Hepatocyte (in vitro differentiated cells): Measurements from ENCODE around the gene ABCA10. TPM values are rescaled to one million over a fixed set of nuclear protein-coding genes. Genes with fewer than 3 reads are reported as not detected.
"Not testable (repeated sequence)": the region's sequence is repeated elsewhere in the genome, so short reads cannot be mapped to it uniquely, and the experiment has no call there.

ENCODE experiments used
- DNase-seq: peaks from one replicate; pipeline ENCODE4 v3.0.0-alpha.2; 2016; ENCODE audit warnings: low spot score
- H2AFZ ChIP-seq: fragments of 200-600 bp; sonication (generic); 2 replicates; pipeline ENCODE4 v1.6.0; 2016; ENCODE audit warnings: antibody characterized with exemption, mild to moderate bottlenecking
- H3K27ac ChIP-seq: fragments of 200-600 bp; sonication (generic); 2 replicates; pipeline ENCODE4 v1.5.1; 2016; ENCODE audit warnings: mild to moderate bottlenecking
- H3K27me3 ChIP-seq: fragments of 200-600 bp; sonication (generic); 2 replicates; pipeline ENCODE4 v1.6.1; 2016
- H3K36me3 ChIP-seq: fragments of 200-600 bp; sonication (generic); replicated peaks from 2 replicates; pipeline ENCODE4 v1.5.1; 2016; ENCODE audit warnings: low read depth; ENCODE audit not compliant: insufficient read depth
- H3K4me1 ChIP-seq: fragments of 200-600 bp; sonication (generic); 2 replicates; pipeline ENCODE4 v1.5.1; 2016; ENCODE audit warnings: mild to moderate bottlenecking, moderate library complexity; ENCODE audit not compliant: insufficient read depth
- H3K4me2 ChIP-seq: fragments of 200-600 bp; sonication (generic); 2 replicates; pipeline ENCODE4 v1.6.0; 2016
- H3K4me3 ChIP-seq: fragments of 200-600 bp; sonication (generic); 2 replicates; pipeline ENCODE4 v1.5.1; 2016; ENCODE audit warnings: mild to moderate bottlenecking
- H3K79me2 ChIP-seq: fragments of 200-600 bp; sonication (generic); 2 replicates; pipeline ENCODE4 v1.6.0; 2017; ENCODE audit warnings: mild to moderate bottlenecking
- H3K9me2 ChIP-seq: fragments of 200-600 bp; sonication (generic); replicated peaks from 2 replicates; pipeline ENCODE4 v1.6.0; 2017; ENCODE audit warnings: mild to moderate bottlenecking; ENCODE audit not compliant: insufficient read depth
- H3K9me3 ChIP-seq: fragments of 200-600 bp; sonication (generic); 2 replicates; pipeline ENCODE4 v1.5.1; 2016; ENCODE audit warnings: low read depth, mild to moderate bottlenecking
- H4K20me1 ChIP-seq: fragments of 200-600 bp; sonication (generic); 2 replicates; pipeline ENCODE4 v1.6.0; 2016; ENCODE audit warnings: mild to moderate bottlenecking; ENCODE audit not compliant: insufficient read depth, poor library complexity, severe bottlenecking
- CTCF ChIP-seq: fragments of 200-600 bp; sonication (generic); IDR thresholded peaks from 2 replicates; pipeline ENCODE4 v1.5.1; 2016; ENCODE audit warnings: antibody characterized with exemption, mild to moderate bottlenecking; ENCODE audit not compliant: poor library complexity
- EZH2 ChIP-seq: fragments of 200-600 bp; sonication (generic); IDR thresholded peaks from 2 replicates; pipeline ENCODE4 v1.6.1; 2016; ENCODE audit warnings: antibody characterized with exemption, mild to moderate bottlenecking, borderline replicate concordance
- EZH2phosphoT487 ChIP-seq: fragments of 200-600 bp; sonication (generic); IDR thresholded peaks from one replicate; pipeline ENCODE4 v1.6.1; 2018; ENCODE audit warnings: antibody characterized with exemption, mild to moderate bottlenecking, low read depth, moderate library complexity; ENCODE audit not compliant: unreplicated experiment, severe bottlenecking
- WGBS: methylation state at CpG from one replicate; pipeline ENCODE4 v1.1.6; 2016; ENCODE audit warnings: low lambda C conversion rate; ENCODE audit errors: missing lambda C conversion rate; 5-methylcytosine and 5-hydroxymethylcytosine counted together
- polyA plus RNA-seq: library from polyadenylated mRNA; unstranded; fragments of >200 nt; fragmentation: Nextera tagmentation; extraction: Ambion mirVana; gene quantifications from 2 replicates; pipeline ENCODE4 v1.2.1, GENCODE V29; 2016
- total RNA-seq: library from RNA; depleted of rRNA; stranded (reverse); fragments of >200 nt; gene quantifications from 2 replicates; pipeline ENCODE4 v1.2.3, GENCODE V29; 2014

The ABCA10 gene
- total and polyA plus RNA-seq, 2 experiments from 2014 or later, result 4.7 TPM; not detected in 1

- no peak overlapping the region for H3K27ac ChIP-seq
- H3K9me2 ChIP-seq, result no peaks in the 10 kb centered on the region
- H3K4me3 ChIP-seq, result no peak overlapping the region
- H3K9me3 ChIP-seq, result no peaks in the 10 kb centered on the region
- no peaks in the 10 kb centered on the region for H3K79me2 ChIP-seq
- H3K4me1 ChIP-seq, result no peaks in the 10 kb centered on the region
- no peak overlapping the region for H2AFZ ChIP-seq
- peaks cover 8% of the 10 kb centered on the region for H3K27me3 ChIP-seq
- H3K4me2 ChIP-seq, result no peak overlapping the region
- TF ChIP-seq EZH2, result no peak
- no peak for TF ChIP-seq CTCF
- no peak for TF ChIP-seq EZH2phosphoT487
- no peak for DNase-seq
- 83% methylated on average over 4 of the region's 4 CpGs for WGBS
- no peaks in the 10 kb centered on the region for H3K36me3 ChIP-seq
- no peaks in the 10 kb centered on the region for H4K20me1 ChIP-seq
Observed at GRCh38 chr17:69207151-69207550, 21.5 kb downstream of the ABCA10 start.

GRCh38 chr17:69198238-69198637 is 30.4 kb downstream of the ABCA10 start:
- H3K36me3 ChIP-seq, result no peaks in the 10 kb centered on the region

GRCh38 chr17:69196105-69196653 is 32.4 kb downstream of the ABCA10 start:
- H4K20me1 ChIP-seq, H3K9me3 ChIP-seq, H3K79me2 ChIP-seq, DNase-seq, H3K9me2 ChIP-seq, H3K4me3 ChIP-seq, H3K36me3 ChIP-seq, H3K27me3 ChIP-seq, H3K4me1 ChIP-seq, H3K4me2 ChIP-seq, H3K27ac ChIP-seq, H2AFZ ChIP-seq: not testable (repeated sequence)
- WGBS, result 88% methylated on average over 8 of the region's 40 CpGs

More at GRCh38 chr17:69198238-69198637, 30.4 kb downstream of the ABCA10 start:
- no peak overlapping the region for H3K27ac ChIP-seq
- H3K4me2 ChIP-seq, result no peak overlapping the region
- H3K27me3 ChIP-seq, result no peaks in the 10 kb centered on the region
- H3K4me1 ChIP-seq, result no peaks in the 10 kb centered on the region
- no peaks in the 10 kb centered on the region for H3K9me2 ChIP-seq
- H4K20me1 ChIP-seq, result no peaks in the 10 kb centered on the region
- H3K79me2 ChIP-seq, result no peaks in the 10 kb centered on the region
- 89% methylated on average over 6 of the region's 6 CpGs for WGBS
- no peak overlapping the region for H2AFZ ChIP-seq
- no peak for TF ChIP-seq EZH2phosphoT487
- no peak for TF ChIP-seq EZH2
- no peak for TF ChIP-seq CTCF
- no peaks in the 10 kb centered on the region for H3K9me3 ChIP-seq
- H3K4me3 ChIP-seq, result no peak overlapping the region
- no peak for DNase-seq

GRCh38 chr17:69192754-69193153 is 35.9 kb downstream of the ABCA10 start:
- H3K36me3 ChIP-seq, result no peaks in the 10 kb centered on the region
- TF ChIP-seq CTCF, result no peak
- TF ChIP-seq EZH2, result no peak
- no peak for TF ChIP-seq EZH2phosphoT487
- no peak overlapping the region for H3K4me3 ChIP-seq
- no peaks in the 10 kb centered on the region for H3K79me2 ChIP-seq
- H3K4me1 ChIP-seq, result no peaks in the 10 kb centered on the region
- no peaks in the 10 kb centered on the region for H3K9me2 ChIP-seq
- H3K4me2 ChIP-seq, result no peak overlapping the region
- DNase-seq, result no peak
- H3K9me3 ChIP-seq, result no peaks in the 10 kb centered on the region
- no peak overlapping the region for H2AFZ ChIP-seq
- no peak overlapping the region for H3K27ac ChIP-seq
- no peaks in the 10 kb centered on the region for H4K20me1 ChIP-seq
- no peaks in the 10 kb centered on the region for H3K27me3 ChIP-seq
